PC-3 (cell line): ENCODE measurements around the gene KYAT1. TPM values are rescaled to one million over a fixed set of nuclear protein-coding genes. Genes with fewer than 3 reads are reported as not detected.

Experiments used
- ATAC-seq: fragments of 200-7000 bp; cut with Tn5 transposase; 2 replicates; pipeline ENCODE4 v1.9.1; 2020; ENCODE audit warnings: mild to moderate bottlenecking, moderate library complexity
- BruUV-seq: library from RNA; stranded (reverse); fragments of 400-500 nt; replicated peaks from 2 replicates; lab custom pipeline; 2021; lab: Mats Ljungman, UMichigan
- CTCF ChIA-PET: fragments of 300-600 bp; sonication (Branson Sonifier 250); formaldehyde crosslinking; loops from one replicate; lab custom pipeline; 2022; ENCODE audit warnings: antibody characterized with exemption; lab: Charles Lee
- POLR2A ChIA-PET: fragments of 300-600 bp; sonication (Branson Sonifier 250); formaldehyde crosslinking; loops from one replicate; lab custom pipeline; 2022; ENCODE audit warnings: antibody characterized with exemption; ENCODE audit not compliant: unreplicated experiment; lab: Charles Lee
- DNase-seq: peaks from one replicate; pipeline ENCODE4 v3.0.0-alpha.2; 2015
- H2AFZ ChIP-seq: fragments of 300-600 bp; sonication (generic); 2 replicates; pipeline ENCODE4 v1.6.0; 2016; ENCODE audit warnings: antibody characterized with exemption, low read length
- H3F3A ChIP-seq: fragments of 300-600 bp; sonication (generic); one replicate; pipeline ENCODE4 v1.6.0; 2017; ENCODE audit warnings: antibody characterized with exemption, low read length, control low read depth, mild to moderate bottlenecking; ENCODE audit not compliant: unreplicated experiment
- H3K27ac ChIP-seq: fragments of 300-600 bp; sonication (generic); 2 replicates; pipeline ENCODE4 v1.5.1; 2016; ENCODE audit warnings: mild to moderate bottlenecking, low read length
- H3K27me3 ChIP-seq: fragments of 300-600 bp; sonication (generic); 2 replicates; pipeline ENCODE4 v1.6.1; 2016; ENCODE audit warnings: low read length, mixed read lengths
- H3K36me3 ChIP-seq: fragments of 300-600 bp; sonication (generic); 2 replicates; pipeline ENCODE4 v1.6.1; 2016; ENCODE audit warnings: low read depth, mixed run types, low read length, mixed read lengths
- H3K4me1 ChIP-seq: fragments of 300-600 bp; sonication (generic); 2 replicates; pipeline ENCODE4 v1.5.1; 2016; ENCODE audit warnings: low read length; ENCODE audit not compliant: insufficient read depth
- H3K4me2 ChIP-seq: fragments of 300-600 bp; sonication (generic); 2 replicates; pipeline ENCODE4 v1.6.0; 2016; ENCODE audit warnings: low read length
- H3K4me3 ChIP-seq: fragments of 300-600 bp; sonication (generic); 2 replicates; pipeline ENCODE4 v1.5.1; 2016; ENCODE audit warnings: mild to moderate bottlenecking, low read length, mixed read lengths
- H3K79me2 ChIP-seq: fragments of 300-600 bp; sonication (generic); 2 replicates; pipeline ENCODE4 v1.6.1; 2017; ENCODE audit warnings: low read length, mixed read lengths
- H3K9ac ChIP-seq: fragments of 300-600 bp; sonication (generic); 2 replicates; pipeline ENCODE4 v1.6.0; 2016; ENCODE audit warnings: mild to moderate bottlenecking, low read length
- H3K9me2 ChIP-seq: fragments of 300-600 bp; sonication (generic); replicated peaks from 2 replicates; pipeline ENCODE4 v1.6.1; 2016; ENCODE audit warnings: mixed run types, low read length, mixed read lengths
- H3K9me3 ChIP-seq: fragments of 300-600 bp; sonication (generic); 2 replicates; pipeline ENCODE4 v1.6.1; 2016; ENCODE audit warnings: low read length, mixed read lengths
- H4K20me1 ChIP-seq: fragments of 300-600 bp; sonication (generic); 2 replicates; pipeline ENCODE4 v1.6.1; 2016; ENCODE audit warnings: low read length, mixed read lengths
- EZH2 ChIP-seq: fragments of 300-600 bp; sonication (generic); IDR thresholded peaks from one replicate; pipeline ENCODE4 v1.6.1; 2017; ENCODE audit warnings: antibody characterized with exemption, mild to moderate bottlenecking, low read length; ENCODE audit not compliant: unreplicated experiment
- EZH2phosphoT487 ChIP-seq: fragments of 300-600 bp; sonication (generic); IDR thresholded peaks from 2 replicates; pipeline ENCODE4 v1.6.1; 2018; ENCODE audit warnings: mild to moderate bottlenecking, antibody characterized with exemption, low read length, borderline replicate concordance
- intact Hi-C: fragments of 100-400 bp; cut with micrococcal nuclease; formaldehyde crosslinking; loops from 2 replicates; pipeline ENCODE4 v1.9.0; 2023
- total RNA-seq: library from RNA; depleted of rRNA; stranded (reverse); fragments of >200 nt; gene quantifications from 2 replicates; pipeline ENCODE4 v1.2.3, GENCODE V29; 2014
- TF ChIP-seq, protein P1 (sequence below): fragments of 300-600 bp; sonication (generic); conservative IDR thresholded peaks from 2 replicates; pipeline ENCODE4 v1.5.1; 2017; ENCODE audit warnings: antibody characterized with exemption, low read depth, mild to moderate bottlenecking, low read length

KYAT1 gene
- total RNA-seq, 1 experiment from 2014 or later = 7.4 TPM

DNA sequence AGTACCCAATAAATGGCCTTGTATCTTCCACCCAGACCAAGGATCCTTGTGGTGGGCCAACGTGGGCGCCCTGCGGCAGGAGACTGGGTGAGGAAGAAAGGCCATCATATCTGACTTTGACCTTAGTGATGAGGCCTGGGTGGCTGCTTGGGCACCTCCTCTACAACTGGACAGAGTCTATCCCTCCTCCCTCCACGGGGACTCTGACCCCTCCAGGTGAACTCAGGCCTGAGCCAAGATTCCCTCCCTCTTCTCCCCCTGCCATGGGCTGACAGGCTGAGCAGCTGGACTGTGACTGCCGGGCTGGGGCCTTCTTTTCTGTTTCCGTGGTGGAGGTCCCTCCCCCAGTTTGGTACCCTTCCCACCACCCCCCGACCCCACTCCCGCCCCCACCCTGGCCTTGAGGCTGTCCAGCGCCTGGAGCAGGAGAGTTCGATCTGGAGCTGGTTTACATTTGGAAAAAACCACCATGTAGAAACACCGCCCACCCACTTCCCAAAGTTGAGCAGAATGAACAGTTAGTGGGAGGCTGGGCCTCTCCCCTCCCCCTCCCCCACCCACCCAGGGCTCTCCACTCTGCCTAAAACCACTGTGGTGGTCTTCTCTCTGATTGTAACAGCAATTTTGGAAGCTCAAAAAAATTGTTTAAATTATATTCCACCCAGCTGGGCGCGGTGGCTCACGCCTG, 37.8 kb upstream of the KYAT1 start:
- H3K9me3 ChIP-seq = no peaks in the 10 kb centered on the region
- H3K27me3 ChIP-seq = no peaks in the 10 kb centered on the region
- peaks cover 25% of the 10 kb centered on the region for H3K4me1 ChIP-seq
- H3F3A ChIP-seq = no peaks in the 10 kb centered on the region
- H3K27ac ChIP-seq = no peak overlapping the region
- POLR2A ChIA-PET = no interaction called here
- no peaks in the 10 kb centered on the region for H4K20me1 ChIP-seq
- H2AFZ ChIP-seq = no peak overlapping the region
- H3K79me2 ChIP-seq = peaks cover 18% of the 10 kb centered on the region
- H3K9me2 ChIP-seq = no peaks in the 10 kb centered on the region
- BruUV-seq = no TSS peak
- H3K4me3 ChIP-seq = no peak overlapping the region
- no peak for TF ChIP-seq EZH2phosphoT487
- TF ChIP-seq EZH2 = no peak
- TF ChIP-seq, protein P1, sequence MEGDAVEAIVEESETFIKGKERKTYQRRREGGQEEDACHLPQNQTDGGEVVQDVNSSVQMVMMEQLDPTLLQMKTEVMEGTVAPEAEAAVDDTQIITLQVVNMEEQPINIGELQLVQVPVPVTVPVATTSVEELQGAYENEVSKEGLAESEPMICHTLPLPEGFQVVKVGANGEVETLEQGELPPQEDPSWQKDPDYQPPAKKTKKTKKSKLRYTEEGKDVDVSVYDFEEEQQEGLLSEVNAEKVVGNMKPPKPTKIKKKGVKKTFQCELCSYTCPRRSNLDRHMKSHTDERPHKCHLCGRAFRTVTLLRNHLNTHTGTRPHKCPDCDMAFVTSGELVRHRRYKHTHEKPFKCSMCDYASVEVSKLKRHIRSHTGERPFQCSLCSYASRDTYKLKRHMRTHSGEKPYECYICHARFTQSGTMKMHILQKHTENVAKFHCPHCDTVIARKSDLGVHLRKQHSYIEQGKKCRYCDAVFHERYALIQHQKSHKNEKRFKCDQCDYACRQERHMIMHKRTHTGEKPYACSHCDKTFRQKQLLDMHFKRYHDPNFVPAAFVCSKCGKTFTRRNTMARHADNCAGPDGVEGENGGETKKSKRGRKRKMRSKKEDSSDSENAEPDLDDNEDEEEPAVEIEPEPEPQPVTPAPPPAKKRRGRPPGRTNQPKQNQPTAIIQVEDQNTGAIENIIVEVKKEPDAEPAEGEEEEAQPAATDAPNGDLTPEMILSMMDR = no peak
- peaks cover 19% of the 10 kb centered on the region for H3K36me3 ChIP-seq
- no peak overlapping the region for H3K9ac ChIP-seq
- intact Hi-C loops = loop anchor here (5.0 kb wide), 1 partner anchor 37 kb away; the partner anchor contains the start of genes KYAT1 and LRRC8A
- CTCF ChIA-PET = interaction anchor here (0.6 kb wide), 1 partner anchor 31 kb away, joined by 4 read pairs; no protein-coding TSS in a partner anchor
- H3K4me2 ChIP-seq = no peak overlapping the region
- DNase-seq = no peak
- ATAC-seq = no peak

DNA sequence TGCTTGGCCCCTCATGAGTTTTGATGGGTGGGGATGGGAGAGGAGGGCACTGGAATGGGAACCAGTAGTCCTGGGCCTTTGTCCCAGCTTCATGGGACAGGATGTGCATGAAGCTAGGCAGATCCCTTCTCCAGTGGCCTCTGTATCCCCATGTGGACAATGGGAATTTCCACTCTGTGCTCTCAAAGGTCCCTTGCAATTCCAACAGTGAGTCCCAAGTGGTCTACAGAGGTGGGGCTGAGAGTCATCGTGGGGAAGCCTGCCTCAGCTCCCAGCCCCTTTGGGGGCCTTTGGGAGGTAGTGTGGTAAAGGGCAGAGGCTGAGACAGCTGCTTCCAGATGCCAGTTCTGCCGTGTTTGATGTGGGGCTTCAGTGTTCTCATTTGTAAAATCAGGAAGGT, 37.2 kb upstream of the KYAT1 start:
- no peak for ATAC-seq
- Histone ChIP-seq H3K4me2 (no peak overlapping the region), H3K27me3 (no peaks in the 10 kb centered on the region), H3K4me3 (no peak overlapping the region), H2AFZ (no peak overlapping the region), H3F3A (no peaks in the 10 kb centered on the region), H3K9me2 (no peaks in the 10 kb centered on the region), H3K4me1 (peaks cover 25% of the 10 kb centered on the region), H4K20me1 (no peaks in the 10 kb centered on the region), H3K27ac (no peak overlapping the region), H3K79me2 (peaks cover 24% of the 10 kb centered on the region), H3K36me3 (peaks cover 19% of the 10 kb centered on the region), H3K9me3 (no peaks in the 10 kb centered on the region), H3K9ac (no peak overlapping the region)
- TF ChIP-seq EZH2 (no peak), EZH2phosphoT487 (no peak)
- TF ChIP-seq, protein P1 = no peak
- POLR2A ChIA-PET = no interaction called here
- no TSS peak for BruUV-seq
- CTCF ChIA-PET = interaction anchor here (0.6 kb wide), 1 partner anchor 498 kb away, joined by 4 read pairs; the partner anchor contains the start of gene CERCAM
- no peak for DNase-seq
- intact Hi-C loops = loop anchor here (5.0 kb wide), 1 partner anchor 37 kb away; the partner anchor contains the start of genes KYAT1 and LRRC8A
